Measurements from ENCODE around the gene ITGB1.

ITGB1 gene

DNA sequence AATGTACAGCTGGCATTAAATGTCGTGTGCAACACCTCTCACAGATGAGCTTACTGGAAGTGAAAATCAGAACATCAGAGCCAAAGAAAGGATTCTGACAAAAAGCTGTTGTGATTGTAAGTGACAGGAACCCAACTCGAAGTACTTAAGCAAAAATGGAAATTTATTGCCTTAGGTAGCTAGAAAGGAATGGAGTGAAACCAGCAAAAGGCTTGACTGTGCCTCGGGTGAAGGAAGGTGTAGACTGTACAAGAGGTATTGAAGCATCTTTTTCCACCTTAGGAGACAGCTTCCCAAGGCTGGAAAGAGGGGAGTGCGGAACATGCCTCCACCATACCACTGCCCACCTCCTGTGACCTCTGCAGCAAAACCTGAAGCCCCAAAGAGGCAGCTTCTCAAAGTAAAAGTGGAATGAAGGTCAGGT, 27.3 kb upstream of the ITGB1 start:
- POLR2A ChIA-PET, result no interaction called here
- H3K27ac ChIP-seq (ENCODE audit: insufficient read depth in 1 of 2, low read depth in 1 of 2, low read length in 2 of 2, poor library complexity in 1 of 2, severe bottlenecking in 2 of 2), result no peak overlapping the region
- 97% methylated on average over 3 of the region's 4 CpGs for WGBS (ENCODE audit: insufficient coverage)

DNA sequence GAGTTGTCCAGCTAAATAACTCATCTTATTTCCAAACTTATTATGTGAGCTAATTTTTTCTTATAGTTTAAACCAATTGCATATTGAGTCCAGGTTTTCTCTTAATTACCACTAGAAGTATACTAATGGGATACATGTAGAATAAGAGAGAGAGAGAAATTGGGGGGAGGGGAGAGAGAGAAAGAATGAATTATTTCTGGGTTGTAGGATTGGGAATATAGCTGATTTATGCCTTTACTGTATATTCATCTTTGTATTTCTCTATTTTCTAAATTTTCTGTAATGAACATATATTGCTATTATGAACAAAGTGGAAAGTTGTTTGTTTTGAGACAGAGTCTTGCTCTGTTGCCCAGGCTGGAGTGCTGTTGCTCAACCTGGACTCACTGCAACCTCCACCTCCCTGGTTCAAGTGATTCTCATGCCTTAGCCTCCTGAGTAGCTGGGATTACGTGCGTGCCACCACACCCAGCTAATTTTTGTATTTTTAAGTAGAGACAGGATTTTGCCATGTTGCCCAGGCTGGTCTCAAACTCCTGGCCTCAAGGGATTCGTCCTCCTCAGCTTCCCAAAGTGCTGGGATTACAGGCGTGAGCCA, 26.1 kb upstream of the ITGB1 start:
- ChIA-PET POLR2A (no interaction called here), CTCF (interaction anchor here (0.9 to 1.2 kb wide), 2 partner anchors 23 to 25 kb away, joined by 3 to 5 read pairs; no protein-coding TSS in a partner anchor)
- Histone ChIP-seq H3K36me3 (ENCODE audit: control insufficient read depth in 4 of 4, insufficient read depth in 4 of 4, low read length in 3 of 4) (no peaks in the 10 kb centered on the region), H3K27ac (ENCODE audit: insufficient read depth in 1 of 2, low read depth in 1 of 2, low read length in 2 of 2, poor library complexity in 1 of 2, severe bottlenecking in 2 of 2) (no peak overlapping the region), H3K4me1 (ENCODE audit: control extremely low read depth in 1 of 4, control insufficient read depth in 4 of 4, insufficient read depth in 4 of 4, low read length in 3 of 4) (peaks cover 9 to 26% (median 22%) of the 10 kb centered on the region in 4 experiments), H3K4me3 (ENCODE audit: control insufficient read depth in 1 of 7, extremely low read depth in 1 of 7, insufficient read depth in 4 of 7, low read depth in 2 of 7, low read length in 6 of 7) (no peak overlapping the region), H3K27me3 (replicated peaks in 2 of 5; ENCODE audit: control insufficient read depth in 4 of 5, insufficient read depth in 5 of 5, low read length in 4 of 5) (no peaks in the 10 kb centered on the region), H3K9me3 (ENCODE audit: control extremely low read depth in 1 of 5, control insufficient read depth in 4 of 5, insufficient read depth in 2 of 5, low read depth in 1 of 5, low read length in 4 of 5) (no peaks in the 10 kb centered on the region)
- 100% methylated on average over 2 of the region's 4 CpGs for WGBS (ENCODE audit: insufficient coverage)
- DNase-seq, result no peak

More for the DNA sequence above, 27.3 kb upstream of the ITGB1 start:
- no peak for DNase-seq
- CTCF ChIA-PET, result interaction anchor here (0.9 to 1.3 kb wide), 3 partner anchors 12 to 24 kb away, joined by 3 to 5 read pairs (median 3); no protein-coding TSS in a partner anchor
- Histone ChIP-seq H3K4me3 (ENCODE audit: control insufficient read depth in 1 of 7, extremely low read depth in 1 of 7, insufficient read depth in 4 of 7, low read depth in 2 of 7, low read length in 6 of 7) (no peak overlapping the region), H3K27me3 (replicated peaks in 2 of 5; ENCODE audit: control insufficient read depth in 4 of 5, insufficient read depth in 5 of 5, low read length in 4 of 5) (no peaks in the 10 kb centered on the region), H3K9me3 (ENCODE audit: control extremely low read depth in 1 of 5, control insufficient read depth in 4 of 5, insufficient read depth in 2 of 5, low read depth in 1 of 5, low read length in 4 of 5) (no peaks in the 10 kb centered on the region), H3K36me3 (ENCODE audit: control insufficient read depth in 4 of 4, insufficient read depth in 4 of 4, low read length in 3 of 4) (no peaks in the 10 kb centered on the region), H3K4me1 (ENCODE audit: control extremely low read depth in 1 of 4, control insufficient read depth in 4 of 4, insufficient read depth in 4 of 4, low read length in 3 of 4) (peaks cover 9 to 19% (median 16%) of the 10 kb centered on the region in 4 experiments)

DNA sequence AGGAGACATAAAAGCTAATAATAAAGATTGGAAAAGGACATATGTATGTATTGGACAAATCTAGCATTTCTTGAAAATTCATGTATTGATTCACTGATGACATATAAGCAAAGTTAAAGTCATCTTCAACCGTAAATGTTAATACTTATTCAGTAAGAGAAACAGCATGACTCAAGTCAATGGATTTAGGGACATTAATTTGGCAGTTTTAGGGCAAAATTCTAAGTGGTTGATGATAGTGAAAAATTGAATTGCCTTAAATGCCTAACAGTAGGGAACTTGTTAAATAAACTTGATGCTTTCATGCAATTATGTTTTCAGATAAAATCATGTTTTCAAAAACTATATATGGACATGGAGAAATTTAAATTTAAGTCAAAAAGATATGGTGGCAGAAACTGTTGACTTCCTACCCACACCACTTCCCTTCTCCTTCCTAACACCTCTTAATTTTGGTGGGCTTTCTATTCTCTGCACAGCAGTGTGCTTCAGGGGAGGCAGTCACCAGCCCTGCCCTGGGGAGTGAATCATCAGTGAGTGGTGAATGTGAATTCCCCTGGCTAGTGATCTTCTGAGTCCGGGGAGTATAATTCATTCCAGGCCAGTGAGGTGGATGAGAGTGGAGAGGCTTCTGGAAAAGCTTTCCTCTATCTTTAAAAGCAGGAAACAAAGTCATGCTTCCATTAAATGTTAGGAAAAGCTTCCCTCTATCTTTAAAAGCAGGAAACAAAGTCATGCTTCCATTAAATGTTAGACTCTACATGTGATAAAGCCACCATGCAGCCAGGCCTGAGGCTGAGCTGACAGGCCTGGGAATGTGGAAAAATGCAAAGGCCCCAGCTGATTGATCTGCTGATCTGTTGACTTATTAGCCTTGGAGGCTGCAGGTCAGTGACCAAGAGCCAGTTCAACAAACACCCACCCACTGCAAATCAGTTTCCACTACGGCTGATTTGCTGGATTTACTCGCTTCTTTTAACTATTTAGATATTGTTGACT, 25.2 kb upstream of the ITGB1 start:
- Histone ChIP-seq H3K9me3 (ENCODE audit: control extremely low read depth in 1 of 5, control insufficient read depth in 4 of 5, insufficient read depth in 2 of 5, low read depth in 1 of 5, low read length in 4 of 5) (no peaks in the 10 kb centered on the region), H3K4me1 (ENCODE audit: control extremely low read depth in 1 of 4, control insufficient read depth in 4 of 4, insufficient read depth in 4 of 4, low read length in 3 of 4) (peaks cover 9 to 26% (median 22%) of the 10 kb centered on the region in 4 experiments), H3K4me3 (ENCODE audit: control insufficient read depth in 1 of 7, extremely low read depth in 1 of 7, insufficient read depth in 4 of 7, low read depth in 2 of 7, low read length in 6 of 7) (no peak overlapping the region), H3K27me3 (replicated peaks in 2 of 5; ENCODE audit: control insufficient read depth in 4 of 5, insufficient read depth in 5 of 5, low read length in 4 of 5) (no peaks in the 10 kb centered on the region), H3K36me3 (ENCODE audit: control insufficient read depth in 4 of 4, insufficient read depth in 4 of 4, low read length in 3 of 4) (no peaks in the 10 kb centered on the region), H3K27ac (ENCODE audit: insufficient read depth in 1 of 2, low read depth in 1 of 2, low read length in 2 of 2, poor library complexity in 1 of 2, severe bottlenecking in 2 of 2) (no peak overlapping the region)
- 100% methylated on average over 1 of the region's 4 CpGs for WGBS (ENCODE audit: insufficient coverage)
- ChIA-PET POLR2A (no interaction called here), CTCF (interaction anchor here (0.9 kb wide), 1 partner anchor 26 kb away, joined by 5 read pairs; no protein-coding TSS in a partner anchor)
- DNase-seq, result peak in 1 of 3 donors; percentile 42

GRCh38 chr10:32982293-32982709, 24.3 kb upstream of the ITGB1 start:
- Histone ChIP-seq H3K4me1 (ENCODE audit: control extremely low read depth in 1 of 4, control insufficient read depth in 4 of 4, insufficient read depth in 4 of 4, low read length in 3 of 4) (peaks cover 9 to 26% (median 22%) of the 10 kb centered on the region in 4 experiments), H3K27me3 (replicated peaks in 2 of 5; ENCODE audit: control insufficient read depth in 4 of 5, insufficient read depth in 5 of 5, low read length in 4 of 5) (no peaks in the 10 kb centered on the region), H3K9me3 (ENCODE audit: control extremely low read depth in 1 of 5, control insufficient read depth in 4 of 5, insufficient read depth in 2 of 5, low read depth in 1 of 5, low read length in 4 of 5) (no peaks in the 10 kb centered on the region), H3K27ac (ENCODE audit: insufficient read depth in 1 of 2, low read depth in 1 of 2, low read length in 2 of 2, poor library complexity in 1 of 2, severe bottlenecking in 2 of 2) (peak overlapping the region in 1 of 2 experiments; percentile 75), H3K36me3 (ENCODE audit: control insufficient read depth in 4 of 4, insufficient read depth in 4 of 4, low read length in 3 of 4) (no peaks in the 10 kb centered on the region), H3K4me3 (ENCODE audit: control insufficient read depth in 1 of 7, extremely low read depth in 1 of 7, insufficient read depth in 4 of 7, low read depth in 2 of 7, low read length in 6 of 7) (no peak overlapping the region)
- no peak for DNase-seq
- 98% methylated on average over 5 of the region's 9 CpGs for WGBS (ENCODE audit: insufficient coverage)
- ChIA-PET POLR2A (no interaction called here), CTCF (interaction anchor here (1.1 kb wide), 1 partner anchor 726 kb away, joined by 5 read pairs; no protein-coding TSS in a partner anchor)

DNA sequence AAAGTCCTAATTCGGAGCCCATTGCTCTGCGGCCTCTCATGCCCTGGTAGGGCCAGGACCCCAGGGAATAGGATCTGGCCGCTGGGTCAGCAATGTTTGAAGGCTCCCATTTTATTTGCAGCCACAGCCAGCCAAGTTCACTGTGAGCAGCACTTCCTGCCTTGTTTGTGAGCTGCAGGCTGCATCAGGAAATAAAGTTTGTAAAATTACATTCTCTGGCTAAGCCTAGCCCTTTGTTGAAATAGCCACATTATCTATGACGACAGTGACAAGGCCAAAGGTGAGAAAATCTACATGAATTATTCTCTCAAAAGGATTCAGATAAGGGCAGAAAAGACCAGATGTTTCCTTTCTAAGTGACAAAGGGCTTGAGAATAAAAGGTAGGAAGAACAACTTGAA, 23.7 kb upstream of the ITGB1 start:
- Histone ChIP-seq H3K4me1 (ENCODE audit: control extremely low read depth in 1 of 4, control insufficient read depth in 4 of 4, insufficient read depth in 4 of 4, low read length in 3 of 4) (peaks cover 9 to 26% (median 22%) of the 10 kb centered on the region in 4 experiments), H3K27ac (ENCODE audit: insufficient read depth in 1 of 2, low read depth in 1 of 2, low read length in 2 of 2, poor library complexity in 1 of 2, severe bottlenecking in 2 of 2) (peak overlapping the region in 1 of 2 experiments; percentile 75), H3K9me3 (ENCODE audit: control extremely low read depth in 1 of 5, control insufficient read depth in 4 of 5, insufficient read depth in 2 of 5, low read depth in 1 of 5, low read length in 4 of 5) (no peaks in the 10 kb centered on the region), H3K36me3 (ENCODE audit: control insufficient read depth in 4 of 4, insufficient read depth in 4 of 4, low read length in 3 of 4) (no peaks in the 10 kb centered on the region), H3K27me3 (replicated peaks in 2 of 5; ENCODE audit: control insufficient read depth in 4 of 5, insufficient read depth in 5 of 5, low read length in 4 of 5) (no peaks in the 10 kb centered on the region), H3K4me3 (ENCODE audit: control insufficient read depth in 1 of 7, extremely low read depth in 1 of 7, insufficient read depth in 4 of 7, low read depth in 2 of 7, low read length in 6 of 7) (peak overlapping the region in 1 of 7 experiments; percentile 40)
- 57% methylated on average over 3 of the region's 4 CpGs for WGBS (ENCODE audit: insufficient coverage)
- ChIA-PET CTCF (interaction anchor here (1.1 to 1.2 kb wide), 2 partner anchors 20 to 726 kb away, joined by 3 to 5 read pairs; no protein-coding TSS in a partner anchor), POLR2A (no interaction called here)
- peak in 2 of 3 donors; percentile 71 to 84 for DNase-seq

DNA sequence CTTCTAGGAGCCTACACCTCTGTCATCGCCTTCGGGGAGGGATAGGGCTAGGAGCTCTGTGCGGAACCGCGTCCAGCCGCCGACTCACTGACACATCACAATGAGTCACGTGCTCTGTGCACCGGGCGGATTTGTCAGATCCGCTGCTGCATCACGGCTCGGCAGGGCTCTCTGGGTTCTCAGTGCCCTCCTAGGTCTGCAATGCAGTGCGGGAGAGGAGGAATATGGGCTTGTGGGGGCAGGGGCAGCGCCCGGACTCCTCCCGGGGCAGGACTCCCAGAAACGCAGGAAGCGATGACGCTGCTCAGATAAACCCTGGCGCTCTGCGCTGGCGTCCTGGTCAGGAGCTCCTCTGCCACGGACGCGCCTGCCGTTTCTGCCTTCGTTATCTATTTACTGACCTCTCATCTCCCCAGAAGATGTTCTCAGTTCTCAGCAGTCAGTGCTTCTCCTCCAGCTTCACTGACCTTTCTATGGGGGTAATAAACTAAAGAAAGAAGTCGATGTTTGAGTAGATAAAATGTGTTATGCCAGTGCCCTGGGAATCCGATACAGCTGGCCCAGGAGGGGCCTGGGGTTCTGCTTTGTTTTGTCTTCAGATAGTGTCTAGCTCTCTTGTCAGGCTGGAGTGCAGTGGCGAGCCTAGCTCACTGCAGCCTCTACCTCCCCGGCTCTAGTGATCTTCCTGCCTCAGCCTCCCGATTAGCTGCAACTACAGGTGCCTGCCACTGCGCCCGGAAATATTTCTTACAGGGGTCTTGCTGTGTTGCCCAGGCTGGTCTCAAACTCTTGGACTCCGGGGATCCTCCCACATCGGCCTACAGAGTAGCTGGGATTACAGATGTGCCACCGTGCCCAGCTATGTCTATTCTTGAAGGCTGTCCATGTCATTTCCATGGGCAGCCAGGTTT, 22.8 kb upstream of the ITGB1 start:
- no peaks in the 10 kb centered on the region for H3K27me3 ChIP-seq (replicated peaks in 2 of 5; ENCODE audit: control insufficient read depth in 4 of 5, insufficient read depth in 5 of 5, low read length in 4 of 5)
- no peaks in the 10 kb centered on the region for H3K36me3 ChIP-seq (ENCODE audit: control insufficient read depth in 4 of 4, insufficient read depth in 4 of 4, low read length in 3 of 4)
- ChIA-PET POLR2A (interaction anchor here (1.0 kb wide), 1 partner anchor 21 kb away, joined by 4 read pairs; no protein-coding TSS in a partner anchor), CTCF (interaction anchor here (0.8 to 1.8 kb wide), 8 partner anchors 9 to 725 kb away, joined by 3 to 7 read pairs (median 3); no protein-coding TSS in a partner anchor)
- DNase-seq, result peak; percentile 87 to 96 (median 94)
- peaks cover 9 to 26% (median 22%) of the 10 kb centered on the region in 4 experiments for H3K4me1 ChIP-seq (ENCODE audit: control extremely low read depth in 1 of 4, control insufficient read depth in 4 of 4, insufficient read depth in 4 of 4, low read length in 3 of 4)
- WGBS (ENCODE audit: insufficient coverage), result 21% methylated on average over 34 of the region's 38 CpGs
- H3K9me3 ChIP-seq (ENCODE audit: control extremely low read depth in 1 of 5, control insufficient read depth in 4 of 5, insufficient read depth in 2 of 5, low read depth in 1 of 5, low read length in 4 of 5), result no peaks in the 10 kb centered on the region
- peak overlapping the region; percentile 48 to 75 for H3K27ac ChIP-seq (ENCODE audit: insufficient read depth in 1 of 2, low read depth in 1 of 2, low read length in 2 of 2, poor library complexity in 1 of 2, severe bottlenecking in 2 of 2)
- peak overlapping the region; percentile 29 to 87 (median 70) for H3K4me3 ChIP-seq (ENCODE audit: control insufficient read depth in 1 of 7, extremely low read depth in 1 of 7, insufficient read depth in 4 of 7, low read depth in 2 of 7, low read length in 6 of 7)
